Superior temporal gyrus (tissue), 1 donor: ENCODE data around the gene MMP28.
A peak's percentile ranks its signal among the peaks of the same experiment; 100 is the strongest.

Source experiments
- DNase-seq: peaks from one replicate; pipeline ENCODE4 v3.0.0-alpha.2; 2016; ENCODE audit errors: extremely low spot score

Gene MMP28, protein sequence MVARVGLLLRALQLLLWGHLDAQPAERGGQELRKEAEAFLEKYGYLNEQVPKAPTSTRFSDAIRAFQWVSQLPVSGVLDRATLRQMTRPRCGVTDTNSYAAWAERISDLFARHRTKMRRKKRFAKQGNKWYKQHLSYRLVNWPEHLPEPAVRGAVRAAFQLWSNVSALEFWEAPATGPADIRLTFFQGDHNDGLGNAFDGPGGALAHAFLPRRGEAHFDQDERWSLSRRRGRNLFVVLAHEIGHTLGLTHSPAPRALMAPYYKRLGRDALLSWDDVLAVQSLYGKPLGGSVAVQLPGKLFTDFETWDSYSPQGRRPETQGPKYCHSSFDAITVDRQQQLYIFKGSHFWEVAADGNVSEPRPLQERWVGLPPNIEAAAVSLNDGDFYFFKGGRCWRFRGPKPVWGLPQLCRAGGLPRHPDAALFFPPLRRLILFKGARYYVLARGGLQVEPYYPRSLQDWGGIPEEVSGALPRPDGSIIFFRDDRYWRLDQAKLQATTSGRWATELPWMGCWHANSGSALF

GRCh38 chr17:35795007-35795870 lies at the start of gene MMP28:
Gene MMP28, minus strand, starts transcription at chr17:35795641. Its CDS starts 264 bp downstream, at chr17:35795377.
- DNase-seq: no peak

- no peak for DNase-seq
Observed at GRCh38 chr17:35844547-35844946, 49.1 kb upstream of the MMP28 start.

- no peak for DNase-seq
Observed at GRCh38 chr17:35843698-35844097, 48.3 kb upstream of the MMP28 start.

DNA sequence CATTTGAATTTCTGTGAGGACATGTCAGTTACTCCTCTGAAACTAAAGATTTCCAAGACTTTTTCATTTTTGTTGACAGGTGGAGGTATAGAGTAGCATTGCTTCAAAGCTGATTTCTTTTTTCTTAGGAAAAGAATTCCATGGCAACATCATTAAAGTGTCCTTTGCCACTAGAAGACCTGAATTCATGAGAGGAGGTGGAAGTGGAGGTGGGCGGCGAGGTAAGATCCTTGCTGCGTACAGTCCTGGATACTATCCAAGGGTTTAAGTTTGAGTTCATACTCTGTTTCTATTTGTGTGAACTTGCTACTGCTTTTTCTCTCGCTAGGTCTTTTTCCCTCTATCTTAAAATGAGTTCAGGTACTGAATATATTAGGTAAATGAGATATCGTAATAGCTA lies 46.8 kb upstream of the MMP28 start:
- DNase-seq: no peak

- no peak for DNase-seq
Observed at GRCh38 chr17:35841505-35841904, 46.1 kb upstream of the MMP28 start.

- DNase-seq: no peak
Observed at GRCh38 chr17:35841101-35841500, 45.7 kb upstream of the MMP28 start.

- no peak for DNase-seq
Observed at GRCh38 chr17:35825206-35825605, 29.8 kb upstream of the MMP28 start.

DNA sequence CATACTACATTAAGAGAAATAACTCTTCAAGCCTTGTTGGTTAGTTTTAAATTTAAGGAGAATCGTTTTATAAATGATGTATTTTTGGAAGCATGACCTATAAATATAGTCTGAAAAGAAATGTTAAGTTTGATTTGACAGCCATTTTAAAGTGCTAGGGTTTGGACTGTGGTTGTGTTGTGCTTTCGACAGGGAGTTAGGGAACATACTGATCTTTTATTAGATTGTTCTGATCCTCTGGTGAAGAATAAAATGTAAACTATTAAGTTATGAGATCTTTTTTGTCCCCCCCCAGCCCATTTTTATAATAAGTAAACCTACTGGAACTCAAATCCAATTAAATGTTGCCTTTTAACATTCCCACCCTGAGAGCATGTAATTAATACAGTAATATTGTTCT lies 25.9 kb upstream of the MMP28 start:
- DNase-seq: no peak

DNA sequence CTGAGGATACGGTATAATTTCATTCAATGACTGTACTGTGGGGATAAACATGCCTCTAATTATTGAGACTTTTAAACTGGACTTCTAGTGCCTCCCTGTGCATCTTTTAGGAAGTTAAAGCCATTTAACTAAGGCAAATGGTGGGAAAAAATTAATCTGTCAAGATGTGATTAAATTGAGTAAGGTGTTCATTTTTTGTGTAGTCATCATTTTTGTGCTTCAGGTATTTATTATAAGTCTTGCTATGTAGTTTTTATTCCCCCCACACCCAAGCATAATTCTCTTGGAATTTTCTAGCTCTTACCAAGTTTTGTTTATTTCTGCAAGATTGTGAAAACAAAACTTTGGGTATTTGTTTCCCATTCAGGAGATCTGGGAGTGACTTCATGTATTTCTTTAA lies 24.0 kb upstream of the MMP28 start:
- DNase-seq: no peak

DNA sequence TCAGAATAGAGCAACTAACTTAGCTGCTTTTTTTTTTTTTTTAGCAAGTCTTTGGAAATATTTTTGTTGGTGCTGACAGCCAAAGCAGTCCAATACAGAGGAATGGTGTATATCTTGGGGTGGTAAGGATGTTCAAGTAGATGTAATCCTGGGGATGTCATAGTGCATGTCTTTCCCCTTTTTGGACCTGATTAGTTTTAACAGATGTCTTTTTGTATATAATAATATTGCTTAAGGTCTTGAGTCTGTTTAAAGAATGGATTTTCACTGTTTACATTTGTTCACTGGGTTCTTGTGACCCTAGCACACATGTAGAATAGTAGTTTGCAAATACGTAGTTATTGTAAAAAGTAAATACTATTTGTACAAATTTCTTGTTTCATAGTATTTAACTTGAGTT lies 21.8 kb upstream of the MMP28 start:
- no peak for DNase-seq

GRCh38 chr17:35816723-35817122 lies 21.3 kb upstream of the MMP28 start:
- DNase-seq: no peak

GRCh38 chr17:35812456-35812855 lies 17.0 kb upstream of the MMP28 start:
- no peak for DNase-seq

DNA sequence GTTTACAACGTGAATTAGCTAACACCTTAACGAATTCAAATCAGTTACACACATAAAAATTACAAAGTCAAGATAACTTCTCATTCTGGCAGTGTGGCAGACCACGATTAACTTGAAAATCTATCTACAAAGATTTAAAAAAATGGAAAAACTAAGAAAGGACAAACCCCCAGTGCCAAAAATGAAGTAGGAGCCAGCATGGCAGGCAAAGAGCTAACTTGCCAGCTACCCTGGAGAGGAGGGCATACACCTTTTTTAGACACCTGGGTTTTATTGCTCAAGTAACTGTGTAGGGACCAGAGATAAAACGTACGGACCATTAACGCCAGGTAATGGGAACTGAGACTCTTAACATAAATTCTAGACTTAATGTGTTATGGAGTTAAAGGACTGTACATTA lies 16.3 kb upstream of the MMP28 start:
- no peak for DNase-seq

GRCh38 chr17:35809855-35810461 lies 14.5 kb upstream of the MMP28 start:
- DNase-seq: no peak

DNA sequence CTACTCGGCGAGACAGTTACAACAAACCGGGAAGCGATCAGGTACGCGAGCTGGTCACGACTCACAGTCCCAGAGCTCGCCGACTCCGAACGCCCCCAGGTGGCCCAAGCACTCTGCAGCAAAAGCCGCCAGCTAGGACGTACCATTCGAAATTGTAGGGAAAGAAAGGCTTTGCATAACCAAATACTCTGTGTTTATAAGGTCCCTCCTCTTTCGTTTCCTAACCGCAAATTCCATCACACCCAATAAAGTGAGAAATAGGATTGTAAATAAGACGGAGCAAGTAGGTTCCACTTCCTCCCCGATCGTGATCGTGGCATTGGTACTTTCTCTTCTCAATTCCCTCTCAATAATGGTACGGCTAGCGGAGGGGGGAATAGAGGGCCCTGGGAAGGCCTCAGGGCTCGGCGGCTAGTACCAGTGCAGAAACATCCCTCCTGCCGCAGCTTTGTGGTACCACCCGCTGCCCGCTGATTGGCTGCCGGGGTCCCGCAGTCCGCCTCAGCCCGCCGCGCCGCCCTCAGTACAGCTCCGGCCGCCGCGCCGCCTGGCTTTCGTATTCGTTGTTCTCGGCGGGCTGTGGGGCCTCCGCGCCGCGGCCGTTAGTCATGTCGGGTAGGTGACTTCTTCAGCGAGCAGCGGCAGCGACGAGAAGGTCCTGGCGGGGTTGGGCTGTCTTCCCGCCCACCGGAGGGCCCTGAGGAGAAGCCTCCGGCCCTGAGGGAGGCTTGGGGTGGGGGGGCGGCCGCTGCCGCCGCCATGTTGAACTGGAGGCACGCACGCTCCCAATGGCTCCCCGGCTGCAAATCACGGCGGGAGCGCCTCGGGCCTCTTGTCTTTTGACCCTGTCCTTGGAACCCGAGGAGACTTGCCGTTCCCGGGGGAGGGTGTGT lies 13.8 kb upstream of the MMP28 start, which contains the start of gene TAF15:
Gene TAF15, plus strand, starts transcription at position 523 of the 893 bp plus-strand sequence. Its CDS starts 86 bp downstream, at position 609.
- peak; percentile 99 for DNase-seq

DNA sequence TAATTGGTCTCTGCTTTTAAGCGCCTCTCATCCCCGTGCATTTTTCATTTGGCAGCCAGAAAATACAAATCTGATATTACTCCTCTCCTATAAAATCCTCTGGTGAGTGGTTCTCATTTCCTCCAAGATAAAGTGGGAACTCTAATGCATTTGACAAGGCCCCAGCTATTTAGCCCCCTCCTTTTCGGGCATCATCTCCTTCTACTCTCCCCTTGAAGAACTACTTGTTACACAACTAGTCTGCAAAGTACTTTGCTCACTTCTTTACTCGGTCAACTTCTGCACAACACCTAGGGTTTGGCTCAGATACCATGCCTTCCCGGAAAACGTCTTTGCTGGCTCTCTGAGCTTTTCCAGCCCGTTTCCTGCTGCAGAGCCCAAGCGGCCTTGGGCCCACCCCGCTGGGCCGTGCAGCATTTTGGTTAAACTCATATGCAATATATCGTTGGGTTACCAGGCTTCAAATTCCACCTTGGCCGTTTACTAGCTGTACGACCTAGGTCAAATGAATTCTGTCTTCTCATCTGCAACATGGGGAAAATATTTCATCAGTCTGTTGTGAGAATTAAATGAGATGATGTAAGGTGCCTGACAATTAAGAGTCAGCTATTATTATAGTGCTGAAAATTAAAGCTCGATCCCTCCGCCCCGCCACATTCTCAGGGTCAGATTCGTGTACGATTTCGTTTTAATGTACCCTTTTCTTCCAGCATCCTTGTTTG lies 13.0 kb upstream of the MMP28 start:
- no peak for DNase-seq

DNA sequence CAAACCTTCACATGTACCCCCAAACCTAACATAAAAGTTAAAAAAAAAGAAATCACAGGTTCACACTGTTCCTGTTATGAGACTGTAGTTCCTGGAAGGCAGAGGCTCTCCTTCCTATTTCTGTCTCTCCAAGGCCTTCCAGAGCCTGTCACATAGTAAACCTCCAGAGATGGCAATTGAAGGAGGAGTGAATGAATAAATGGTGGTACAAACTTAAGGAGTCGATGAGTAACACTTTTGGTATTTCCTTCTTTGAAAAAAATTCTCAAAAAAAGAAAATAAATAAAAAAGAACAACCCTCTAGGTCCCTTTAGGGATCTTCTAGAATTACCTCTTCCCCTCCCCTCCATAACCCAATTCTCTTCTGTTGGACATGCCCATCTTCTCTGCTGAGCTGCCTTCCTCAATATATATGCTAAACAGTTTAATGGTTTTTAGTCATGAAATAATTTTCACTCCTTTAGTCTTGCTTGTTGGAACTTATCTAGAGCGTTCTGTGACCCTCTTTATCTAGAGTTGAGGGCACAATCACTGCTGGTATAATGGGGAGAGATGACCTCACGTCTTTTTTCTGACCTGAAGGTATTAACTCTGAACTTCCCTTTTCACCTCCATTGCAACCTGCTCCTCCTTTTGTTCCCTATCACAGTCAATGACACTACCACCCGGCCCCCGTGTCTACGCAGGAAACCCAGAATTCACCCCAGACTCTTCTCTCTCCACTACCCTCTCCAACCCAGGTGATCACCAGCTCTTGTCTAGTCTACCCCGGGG lies 12.1 kb upstream of the MMP28 start:
- DNase-seq: no peak

GRCh38 chr17:35804658-35805192 lies 9.3 kb upstream of the MMP28 start:
- DNase-seq: peak; percentile 86

- no peak for DNase-seq
Observed at GRCh38 chr17:35801583-35802224, 6.3 kb upstream of the MMP28 start.
